ENCODE data around the gene ABCC9.

ABCC9 gene

DNA sequence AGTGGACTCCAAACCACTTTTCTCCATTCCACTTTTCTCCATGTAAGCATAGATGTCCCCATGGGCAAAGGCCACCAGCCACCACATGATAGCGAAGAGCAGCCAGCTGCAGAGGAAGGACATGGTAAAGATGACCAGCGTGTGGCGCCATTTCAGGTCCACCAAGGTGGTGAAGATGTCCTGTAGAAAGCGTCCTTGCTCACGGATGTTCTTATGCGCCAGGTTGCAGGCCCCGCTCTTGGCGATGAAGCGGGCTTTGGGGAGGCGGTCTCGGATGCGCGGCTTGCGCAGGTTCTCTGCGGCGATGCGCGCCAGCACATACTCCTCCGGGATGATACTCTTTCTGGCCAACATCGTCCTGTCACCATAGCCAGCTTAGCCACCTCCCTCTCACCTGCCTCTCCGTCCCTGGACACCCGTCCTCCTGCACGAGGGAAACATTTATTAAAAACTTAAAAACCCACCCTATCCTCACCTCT is 167.9 kb downstream of the ABCC9 start:
- Histone ChIP-seq H3K9ac (ENCODE audit: low read length) (peak overlapping the region; percentile 84), H3K4me3 (ENCODE audit: low read length) (peak overlapping the region; percentile 85), H3K9me3 (ENCODE audit: control insufficient read depth, low read length) (no peaks in the 10 kb centered on the region), H3K36me3 (ENCODE audit: control insufficient read depth, insufficient read depth, low read length, severe bottlenecking) (no peaks in the 10 kb centered on the region), H3K27me3 (replicated peaks; ENCODE audit: control insufficient read depth, insufficient read depth, low read length) (no peaks in the 10 kb centered on the region), H3K4me1 (ENCODE audit: control insufficient read depth, insufficient read depth, low read length) (peaks cover 37% of the 10 kb centered on the region)
- DNase-seq (ENCODE audit: low read depth): no peak

DNA sequence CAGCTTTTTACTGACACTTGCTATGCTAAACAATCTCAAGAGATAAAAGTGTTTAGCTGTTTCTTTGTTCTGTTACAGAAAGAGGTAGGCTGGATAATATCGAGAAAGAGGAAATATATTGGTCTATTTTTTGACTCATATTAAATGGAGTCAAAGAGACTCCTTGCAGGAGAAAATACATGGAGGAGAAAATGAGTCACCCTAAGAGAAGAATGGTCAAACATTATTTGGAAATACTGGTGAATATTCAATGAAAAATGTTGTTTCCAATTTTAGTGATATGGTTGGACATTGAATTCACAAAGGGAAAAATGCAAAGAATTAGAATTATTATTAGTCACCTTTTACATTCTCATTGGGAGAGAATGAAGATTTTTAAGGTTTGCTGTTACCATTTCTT is 169.9 kb downstream of the ABCC9 start:
- Histone ChIP-seq H3K4me3 (ENCODE audit: low read length) (peak overlapping the region; percentile 85), H3K9me3 (ENCODE audit: control insufficient read depth, low read length) (no peaks in the 10 kb centered on the region), H3K9ac (ENCODE audit: low read length) (peak overlapping the region; percentile 13), H3K4me1 (ENCODE audit: control insufficient read depth, insufficient read depth, low read length) (peaks cover 37% of the 10 kb centered on the region), H3K27me3 (replicated peaks; ENCODE audit: control insufficient read depth, insufficient read depth, low read length) (no peaks in the 10 kb centered on the region), H3K36me3 (ENCODE audit: control insufficient read depth, insufficient read depth, low read length, severe bottlenecking) (peaks cover 2% of the 10 kb centered on the region)
- peak; percentile 20 for DNase-seq (ENCODE audit: low read depth)

DNA sequence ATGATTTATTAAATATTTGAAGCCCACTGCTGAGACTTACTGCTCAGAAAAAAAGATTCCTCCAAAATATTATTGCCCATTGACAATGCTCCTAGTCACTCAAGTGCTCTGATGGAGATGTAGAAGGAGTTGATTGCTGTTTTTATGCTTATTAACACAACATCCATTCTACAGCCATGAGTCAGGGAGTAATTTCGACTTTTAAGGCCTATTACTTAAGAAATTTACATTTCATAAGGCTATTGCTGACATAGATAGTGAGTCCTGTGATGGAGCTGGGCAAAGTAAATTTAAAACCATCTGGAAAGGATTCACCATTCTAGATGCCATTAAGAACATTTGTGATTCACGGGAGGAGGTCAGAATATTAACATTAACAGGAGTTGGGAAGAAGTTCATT is 171.9 kb downstream of the ABCC9 start:
- H3K36me3 ChIP-seq (ENCODE audit: control insufficient read depth, insufficient read depth, low read length, severe bottlenecking): peaks cover 15% of the 10 kb centered on the region
- no peak for DNase-seq (ENCODE audit: low read depth)
- H3K4me3 ChIP-seq (ENCODE audit: low read length): no peak overlapping the region
- H3K9ac ChIP-seq (ENCODE audit: low read length): no peak overlapping the region
- no peaks in the 10 kb centered on the region for H3K9me3 ChIP-seq (ENCODE audit: control insufficient read depth, low read length)
- H3K27me3 ChIP-seq (replicated peaks; ENCODE audit: control insufficient read depth, insufficient read depth, low read length): no peaks in the 10 kb centered on the region
- H3K4me1 ChIP-seq (ENCODE audit: control insufficient read depth, insufficient read depth, low read length): peaks cover 33% of the 10 kb centered on the region

- no peak for DNase-seq (ENCODE audit: low read depth)
Observed at GRCh38 chr12:21766403-21766802, 174.8 kb downstream of the ABCC9 start.

DNA sequence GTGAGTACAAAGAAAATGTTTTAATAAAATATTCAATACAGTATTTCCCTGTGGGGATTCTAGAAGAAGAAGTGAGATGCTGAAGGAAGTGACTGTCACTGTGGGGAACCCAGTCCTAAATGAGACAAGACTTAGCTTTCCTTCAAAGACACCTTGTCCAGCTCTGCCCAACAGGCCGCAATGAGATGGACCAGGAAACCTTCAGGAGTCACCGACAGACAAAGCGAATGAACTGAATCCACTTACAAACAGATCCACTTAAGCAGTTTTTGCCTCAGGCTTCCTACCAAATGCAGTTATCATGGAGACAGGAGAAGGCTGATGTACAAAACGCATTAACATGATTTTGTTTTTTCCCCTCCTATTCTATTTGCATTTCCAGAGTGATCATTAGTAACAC is 176.3 kb downstream of the ABCC9 start:
- Histone ChIP-seq H3K27me3 (replicated peaks; ENCODE audit: control insufficient read depth, insufficient read depth, low read length) (no peaks in the 10 kb centered on the region), H3K36me3 (ENCODE audit: control insufficient read depth, insufficient read depth, low read length, severe bottlenecking) (peaks cover 15% of the 10 kb centered on the region), H3K4me3 (ENCODE audit: low read length) (no peak overlapping the region), H3K9me3 (ENCODE audit: control insufficient read depth, low read length) (no peaks in the 10 kb centered on the region), H3K4me1 (ENCODE audit: control insufficient read depth, insufficient read depth, low read length) (peaks cover under 1% of the 10 kb centered on the region), H3K9ac (ENCODE audit: low read length) (no peak overlapping the region)
- DNase-seq (ENCODE audit: low read depth): no peak

More at GRCh38 chr12:21766403-21766802, 174.8 kb downstream of the ABCC9 start:
- Histone ChIP-seq H3K27me3 (replicated peaks; ENCODE audit: control insufficient read depth, insufficient read depth, low read length) (no peaks in the 10 kb centered on the region), H3K9me3 (ENCODE audit: control insufficient read depth, low read length) (no peaks in the 10 kb centered on the region), H3K36me3 (ENCODE audit: control insufficient read depth, insufficient read depth, low read length, severe bottlenecking) (peaks cover 15% of the 10 kb centered on the region), H3K4me3 (ENCODE audit: low read length) (no peak overlapping the region), H3K4me1 (ENCODE audit: control insufficient read depth, insufficient read depth, low read length) (peaks cover 13% of the 10 kb centered on the region), H3K9ac (ENCODE audit: low read length) (no peak overlapping the region)

GRCh38 chr12:21764065-21764464 is 177.2 kb downstream of the ABCC9 start:
- DNase-seq (ENCODE audit: low read depth): no peak
- Histone ChIP-seq H3K9me3 (ENCODE audit: control insufficient read depth, low read length) (no peaks in the 10 kb centered on the region), H3K9ac (ENCODE audit: low read length) (no peak overlapping the region), H3K4me1 (ENCODE audit: control insufficient read depth, insufficient read depth, low read length) (no peaks in the 10 kb centered on the region), H3K27me3 (replicated peaks; ENCODE audit: control insufficient read depth, insufficient read depth, low read length) (no peaks in the 10 kb centered on the region), H3K36me3 (ENCODE audit: control insufficient read depth, insufficient read depth, low read length, severe bottlenecking) (peaks cover 15% of the 10 kb centered on the region), H3K4me3 (ENCODE audit: low read length) (no peak overlapping the region)

DNA sequence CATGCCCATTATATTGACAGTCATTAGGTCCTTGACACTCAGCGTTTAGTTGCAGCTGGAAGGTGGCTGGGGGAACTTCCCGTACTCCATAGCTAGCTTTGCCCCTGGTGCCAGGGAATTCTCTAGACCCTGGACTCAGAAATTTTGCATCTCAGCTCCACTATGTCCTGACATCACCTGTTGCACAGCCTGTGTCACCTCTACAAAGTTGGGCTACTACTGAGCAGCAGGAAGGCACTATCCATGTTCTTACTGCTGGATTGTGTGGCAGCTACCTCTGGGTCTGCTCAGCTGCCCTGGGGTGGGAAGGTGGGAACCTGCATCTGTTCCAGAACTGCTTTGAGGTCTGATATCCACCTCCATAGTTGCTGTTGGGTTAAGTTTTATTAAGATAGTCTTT is 177.7 kb downstream of the ABCC9 start:
- Histone ChIP-seq H3K9me3 (ENCODE audit: control insufficient read depth, low read length) (no peaks in the 10 kb centered on the region), H3K9ac (ENCODE audit: low read length) (no peak overlapping the region), H3K4me3 (ENCODE audit: low read length) (no peak overlapping the region), H3K4me1 (ENCODE audit: control insufficient read depth, insufficient read depth, low read length) (no peaks in the 10 kb centered on the region), H3K27me3 (replicated peaks; ENCODE audit: control insufficient read depth, insufficient read depth, low read length) (no peaks in the 10 kb centered on the region), H3K36me3 (ENCODE audit: control insufficient read depth, insufficient read depth, low read length, severe bottlenecking) (peaks cover 15% of the 10 kb centered on the region)
- DNase-seq (ENCODE audit: low read depth): no peak

DNA sequence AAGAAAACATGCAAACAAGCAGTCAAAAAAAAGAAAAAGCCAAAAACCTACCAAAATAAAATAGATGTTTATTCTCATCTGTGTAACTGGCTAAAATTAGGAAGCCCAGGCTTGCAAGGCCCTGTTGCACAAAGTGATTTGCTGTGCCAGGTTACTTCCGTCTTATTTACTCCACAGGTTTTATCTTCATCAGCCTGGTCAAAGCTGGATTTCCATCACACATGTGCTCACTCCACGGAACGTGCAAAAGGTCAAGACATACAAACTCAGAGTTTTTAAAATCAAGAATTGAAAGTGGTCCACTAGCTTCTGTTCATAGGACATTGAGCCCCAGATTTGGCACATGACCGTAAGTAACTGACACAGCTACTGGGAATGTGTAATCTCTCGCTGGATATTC is 181.5 kb downstream of the ABCC9 start:
- no peaks in the 10 kb centered on the region for H3K9me3 ChIP-seq (ENCODE audit: control insufficient read depth, low read length)
- H3K4me1 ChIP-seq (ENCODE audit: control insufficient read depth, insufficient read depth, low read length): no peaks in the 10 kb centered on the region
- H3K27me3 ChIP-seq (replicated peaks; ENCODE audit: control insufficient read depth, insufficient read depth, low read length): no peaks in the 10 kb centered on the region
- H3K9ac ChIP-seq (ENCODE audit: low read length): no peak overlapping the region
- no peaks in the 10 kb centered on the region for H3K36me3 ChIP-seq (ENCODE audit: control insufficient read depth, insufficient read depth, low read length, severe bottlenecking)
- DNase-seq (ENCODE audit: low read depth): no peak
- H3K4me3 ChIP-seq (ENCODE audit: low read length): no peak overlapping the region

DNA sequence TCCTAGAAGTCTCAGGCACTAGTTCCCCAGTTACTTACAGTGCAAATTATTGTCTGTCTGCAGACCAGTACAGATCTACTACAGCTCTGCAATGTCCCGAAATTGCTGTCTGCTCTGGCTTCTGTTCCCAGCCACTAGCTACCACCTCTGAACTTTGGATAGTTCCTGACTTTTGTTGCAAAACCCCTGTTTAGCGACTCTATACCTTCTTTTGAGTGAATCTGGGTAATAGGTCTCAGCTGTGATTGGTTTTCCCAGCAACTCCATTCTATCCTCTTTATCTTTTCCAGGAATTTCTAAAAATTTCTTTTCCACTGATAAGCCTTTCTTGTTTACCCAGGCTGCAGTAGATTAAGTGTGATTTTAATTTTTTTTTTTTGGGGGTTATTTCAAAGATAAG is 183.5 kb downstream of the ABCC9 start:
- Histone ChIP-seq H3K9me3 (ENCODE audit: control insufficient read depth, low read length) (no peaks in the 10 kb centered on the region), H3K9ac (ENCODE audit: low read length) (no peak overlapping the region), H3K36me3 (ENCODE audit: control insufficient read depth, insufficient read depth, low read length, severe bottlenecking) (no peaks in the 10 kb centered on the region), H3K4me1 (ENCODE audit: control insufficient read depth, insufficient read depth, low read length) (no peaks in the 10 kb centered on the region), H3K4me3 (ENCODE audit: low read length) (no peak overlapping the region), H3K27me3 (replicated peaks; ENCODE audit: control insufficient read depth, insufficient read depth, low read length) (no peaks in the 10 kb centered on the region)
- no peak for DNase-seq (ENCODE audit: low read depth)

- Histone ChIP-seq H3K9me3 (ENCODE audit: control insufficient read depth, low read length) (no peaks in the 10 kb centered on the region), H3K9ac (ENCODE audit: low read length) (no peak overlapping the region), H3K36me3 (ENCODE audit: control insufficient read depth, insufficient read depth, low read length, severe bottlenecking) (no peaks in the 10 kb centered on the region), H3K27me3 (replicated peaks; ENCODE audit: control insufficient read depth, insufficient read depth, low read length) (no peaks in the 10 kb centered on the region), H3K4me3 (ENCODE audit: low read length) (no peak overlapping the region), H3K4me1 (ENCODE audit: control insufficient read depth, insufficient read depth, low read length) (peaks cover 1% of the 10 kb centered on the region)
- DNase-seq (ENCODE audit: low read depth): no peak
Observed at GRCh38 chr12:21756699-21757098, 184.5 kb downstream of the ABCC9 start.

GRCh38 chr12:21751517-21751916 is 189.7 kb downstream of the ABCC9 start:
- Histone ChIP-seq H3K9ac (ENCODE audit: low read length) (no peak overlapping the region), H3K27me3 (replicated peaks; ENCODE audit: control insufficient read depth, insufficient read depth, low read length) (no peaks in the 10 kb centered on the region), H3K4me3 (ENCODE audit: low read length) (no peak overlapping the region), H3K9me3 (ENCODE audit: control insufficient read depth, low read length) (no peaks in the 10 kb centered on the region), H3K36me3 (ENCODE audit: control insufficient read depth, insufficient read depth, low read length, severe bottlenecking) (no peaks in the 10 kb centered on the region), H3K4me1 (ENCODE audit: control insufficient read depth, insufficient read depth, low read length) (peaks cover 9% of the 10 kb centered on the region)
- peak; percentile 35 for DNase-seq (ENCODE audit: low read depth)
